ENCODE results near the gene APBB2.

DNA sequence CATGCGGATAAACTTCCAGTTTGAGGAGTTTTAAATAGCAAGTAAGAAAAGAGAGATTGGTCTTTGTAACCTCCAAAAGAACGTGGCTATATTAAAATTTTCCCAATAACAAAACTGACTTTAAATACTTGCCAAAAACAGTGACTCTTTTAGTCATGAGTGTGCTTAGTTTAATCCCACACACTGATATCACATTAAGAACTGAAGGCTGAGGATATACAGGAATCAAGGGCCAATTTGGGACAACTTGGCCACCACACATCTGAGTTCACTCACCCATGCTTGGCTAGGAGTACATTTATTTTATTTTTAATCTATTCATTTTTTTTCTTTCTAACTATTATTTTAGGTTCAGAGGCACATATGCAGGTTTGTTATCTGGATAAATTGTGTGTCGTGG lies 110.2 kb downstream of the APBB2 start:
- TF ChIP-seq EZH2 (IDR thresholded peaks at IDR 0.05; ENCODE audit: insufficient read depth, poor library complexity, severe bottlenecking) (no peak), EZH2phosphoT487 (IDR thresholded peaks at IDR 0.05; ENCODE audit: insufficient read depth, low read depth) (no peak)
